HepG2 (cell line): ENCODE measurements around the gene MAP3K21. TPM values are rescaled to one million over a fixed set of nuclear protein-coding genes. Genes with fewer than 3 reads are reported as not detected.

ENCODE experiments used
- ATAC-seq: fragments of 200-7000 bp; cut with Tn5 transposase; 3 replicates; pipeline ENCODE4 v1.9.1; 2020; ENCODE audit warnings: mild to moderate bottlenecking, moderate library complexity
- BruUV-seq: library from RNA; stranded (reverse); fragments of 400-500 nt; replicated peaks from 2 replicates; lab custom pipeline; 2021; lab: Mats Ljungman, UMichigan
- CTCF ChIA-PET: fragments of 300-600 bp; formaldehyde crosslinking; extraction: SDS; loops from one replicate; lab custom pipeline; 2021; ENCODE audit warnings: low total read pairs, inconsistent platforms, low intra/inter-chr PET ratio; lab: Yijun Ruan, JAX
- POLR2A ChIA-PET: fragments of 350-600 bp; sonication (Branson Sonifier 250); formaldehyde crosslinking; loops from one replicate; lab custom pipeline; 2020; ENCODE audit warnings: antibody characterized with exemption, inconsistent platforms; lab: Yijun Ruan, JAX
- DNase-seq: peaks from one replicate; pipeline ENCODE4 v3.0.0-alpha.2; 2015; ENCODE audit warnings: low spot score
- FAIRE-seq: peaks from 3 replicates; lab custom pipeline; 2011; peaks lifted over from hg19 to GRCh38; lab: Jason Lieb, UNC
- H2AFZ ChIP-seq: one replicate; pipeline ENCODE4 v1.6.1; 2011; ENCODE audit warnings: low read length, inconsistent platforms
- H3K27ac ChIP-seq: fragments of 300-600 bp; 3 replicates; pipeline ENCODE4 v1.8.0; 2011; ENCODE audit warnings: mixed run types, mild to moderate bottlenecking, mixed read lengths, low read length, inconsistent platforms; ENCODE audit not compliant: insufficient read depth; ENCODE audit errors: extremely low read length
- H3K27me3 ChIP-seq, 2 experiments: fragments of 200-600 bp in 1 of 2; 2 replicates in 1 of 2; 3 replicates in 1 of 2; pipeline versions ENCODE4 v1.6.0 to v1.8.0; 2011; ENCODE audit warnings: low read length in 2 of 2, mild to moderate bottlenecking in 2 of 2, moderate library complexity in 2 of 2, inconsistent platforms in 1 of 2; ENCODE audit not compliant: insufficient read depth in 2 of 2, control insufficient read depth in 1 of 2
- H3K36me3 ChIP-seq, 2 experiments: fragments of 200-600 bp in 1 of 2; replicated peaks in 1 of 2; 2 replicates in 1 of 2; 3 replicates in 1 of 2; pipeline versions ENCODE4 v1.5.1 to v1.8.0; 2011; ENCODE audit warnings: low read length in 2 of 2, inconsistent platforms in 1 of 2; ENCODE audit not compliant: insufficient read depth in 2 of 2, control insufficient read depth in 1 of 2
- H3K4me1 ChIP-seq: 2 replicates; pipeline ENCODE4 v1.5.1; 2012; ENCODE audit warnings: low read length, inconsistent platforms; ENCODE audit not compliant: insufficient read depth
- H3K4me2 ChIP-seq: 2 replicates; pipeline ENCODE4 v1.6.0; 2011; ENCODE audit warnings: low read depth, low read length, inconsistent platforms
- H3K4me3 ChIP-seq, 3 experiments: fragments of 200-600 bp in 1 of 3; sonication (generic), shearing (Covaris generic) in 1 of 3; replicated peaks in 1 of 3; 2 replicates each; pipeline ENCODE4 v1.5.1; 2011 to 2016; ENCODE audit warnings: low read length in 3 of 3, inconsistent platforms in 2 of 3, low read depth in 2 of 3, mild to moderate bottlenecking in 2 of 3, control low read depth in 1 of 3, mixed read lengths in 1 of 3; ENCODE audit not compliant: insufficient read depth in 1 of 3
- H3K79me2 ChIP-seq: one replicate; pipeline ENCODE4 v1.6.1; 2011; ENCODE audit warnings: low read length, inconsistent platforms; ENCODE audit not compliant: insufficient read depth
- H3K9ac ChIP-seq: 2 replicates; pipeline ENCODE4 v1.6.0; 2011; ENCODE audit warnings: mild to moderate bottlenecking, low read depth, low read length, inconsistent platforms; ENCODE audit not compliant: insufficient read depth
- H3K9me3 ChIP-seq: 2 replicates; pipeline ENCODE4 v1.5.1; 2012; ENCODE audit warnings: mild to moderate bottlenecking, low read length
- H4K20me1 ChIP-seq: 2 replicates; pipeline ENCODE4 v1.6.0; 2011; ENCODE audit warnings: inconsistent platforms, mild to moderate bottlenecking, low read length, moderate library complexity; ENCODE audit not compliant: insufficient read depth
- HMG20A ChIP-seq: IDR thresholded peaks from 2 replicates; pipeline ENCODE4 v1.6.1; 2016; ENCODE audit warnings: borderline replicate concordance
- KAT7 ChIP-seq: IDR thresholded peaks from 2 replicates; pipeline ENCODE4 v1.6.1; 2018; ENCODE audit warnings: borderline replicate concordance, missing compliant biosample characterization
- KDM6A ChIP-seq: IDR thresholded peaks from 2 replicates; pipeline ENCODE4 v1.6.1; 2016; ENCODE audit warnings: low read depth
- MLXIP ChIP-seq: sonication (generic); formaldehyde crosslinking; IDR thresholded peaks from 2 replicates; pipeline ENCODE4 v1.9.0; 2021; ENCODE audit warnings: missing genetic modification reagents, borderline replicate concordance
- REXO4 ChIP-seq: sonication (generic); formaldehyde crosslinking; IDR thresholded peaks from 2 replicates; pipeline ENCODE4 v1.8.0; 2022; ENCODE audit warnings: missing genetic modification reagents, mild to moderate bottlenecking, borderline replicate concordance
- RFXANK ChIP-seq: IDR thresholded peaks from 2 replicates; pipeline ENCODE4 v1.6.1; 2016
- SNAPC2 ChIP-seq: sonication (generic); formaldehyde crosslinking; IDR thresholded peaks from 2 replicates; pipeline ENCODE4 v1.8.1; 2022; ENCODE audit warnings: mild to moderate bottlenecking, missing genetic modification reagents
- TBX2 ChIP-seq: sonication (generic); formaldehyde crosslinking; IDR thresholded peaks from 2 replicates; pipeline ENCODE4 v1.5.0; 2020; ENCODE audit warnings: missing genetic modification reagents, mild to moderate bottlenecking, borderline replicate concordance
- ZFP82 ChIP-seq: sonication (generic); formaldehyde crosslinking; IDR thresholded peaks from 2 replicates; pipeline ENCODE4 v1.5.1; 2020; ENCODE audit warnings: mild to moderate bottlenecking, missing genetic modification reagents, borderline replicate concordance
- ZHX2 ChIP-seq, 2 experiments: sonication (generic) in 1 of 2; formaldehyde crosslinking in 1 of 2; IDR thresholded peaks; 2 replicates each; pipeline versions ENCODE4 v1.6.1 to v1.9.0; 2014 to 2022; ENCODE audit warnings: antibody characterized with exemption in 1 of 2, borderline replicate concordance in 1 of 2, inconsistent platforms in 1 of 2, low read depth in 1 of 2, missing genetic modification reagents in 1 of 2
- ZNF232 ChIP-seq: sonication (generic); formaldehyde crosslinking; IDR thresholded peaks from 2 replicates; pipeline ENCODE4 v1.4.0; 2020; ENCODE audit warnings: missing genetic modification reagents, borderline replicate concordance
- ZNF331 ChIP-seq: sonication (generic); formaldehyde crosslinking; IDR thresholded peaks from 2 replicates; pipeline ENCODE4 v1.4.0; 2020; ENCODE audit warnings: missing genetic modification reagents
- ZNF589 ChIP-seq: sonication (generic); formaldehyde crosslinking; conservative IDR thresholded peaks from 2 replicates; pipeline ENCODE4 v1.8.0; 2022; ENCODE audit warnings: mild to moderate bottlenecking, moderate library complexity, missing genetic modification reagents
- ZSCAN29 ChIP-seq: sonication (generic); formaldehyde crosslinking; conservative IDR thresholded peaks from 2 replicates; pipeline ENCODE4 v1.4.0; 2020; ENCODE audit warnings: mild to moderate bottlenecking, missing genetic modification reagents
- WGBS: methylation state at CpG from one replicate; pipeline ENCODE4 v1.1.6; 2017; ENCODE audit warnings: low lambda C conversion rate; 5-methylcytosine and 5-hydroxymethylcytosine counted together
- in situ Hi-C: cut with HindIII; loops from 2 replicates; pipeline ENCODE4 v1.10.0; 2017; ENCODE audit warnings: low pct_unique_long_range_greater_than_20kb; ENCODE audit not compliant: extremely low pct_ligation_motif_present
- intact Hi-C: fragments of 100-400 bp; cut with micrococcal nuclease; formaldehyde crosslinking; loops from one replicate; pipeline ENCODE4 v1.10.0; 2022; ENCODE audit not compliant: unreplicated experiment
- polyA plus RNA-seq, 8 experiments: library from polyadenylated mRNA; depleted of rRNA in 3 of 8; stranded (reverse) in 7 of 8; unstranded in 1 of 8; fragments of >200 nt; fragmentation: Illumina TruSeq in 4 of 8; extraction: Trizol in 4 of 8; gene quantifications; 2 replicates each; pipeline versions ENCODE4 v1.2.1 to v1.2.3, GENCODE V29; 2011 to 2016; ENCODE audit warnings: low read depth in 4 of 8, missing spikeins in 1 of 8, mixed read lengths in 1 of 8; ENCODE audit not compliant: insufficient read depth in 1 of 8
- total RNA-seq, 5 experiments: library from RNA; depleted of rRNA; stranded (reverse); fragments of >200 nt; fragmentation: Illumina TruSeq; extraction: Trizol; gene quantifications; 2 replicates each; pipeline ENCODE4 v1.2.3, GENCODE V29; 2016; ENCODE audit warnings: low read depth in 1 of 5
- TF ChIP-seq, protein P1 (sequence below): sonication (generic); formaldehyde crosslinking; IDR thresholded peaks from 2 replicates; pipeline ENCODE4 v1.8.0; 2022; ENCODE audit warnings: missing genetic modification reagents, mild to moderate bottlenecking, borderline replicate concordance

MAP3K21 gene
- total and polyA plus RNA-seq, 2 of the 13 experiments (the other 11 are each of a cell fraction or from before 2014, with no cell fraction given), result not detected

GRCh38 chr1:233315718-233316301, 11.7 kb upstream of the MAP3K21 start:
- no peak overlapping the region for H3K27ac ChIP-seq
- no peaks in the 10 kb centered on the region for H3K27me3 ChIP-seq
- no peaks in the 10 kb centered on the region for H4K20me1 ChIP-seq
- DNase-seq (no peak), ATAC-seq (no peak), FAIRE-seq (no peak)
- no peaks in the 10 kb centered on the region for H3K79me2 ChIP-seq
- no peak overlapping the region for H3K4me3 ChIP-seq
- CTCF ChIA-PET, result no interaction called here
- H2AFZ ChIP-seq, result no peak overlapping the region
- H3K9me3 ChIP-seq, result no peaks in the 10 kb centered on the region
- no TSS peak for BruUV-seq
- H3K36me3 ChIP-seq, result no peaks in the 10 kb centered on the region
- in situ Hi-C loops, result no loop called here
- POLR2A ChIA-PET, result no interaction called here
- intact Hi-C loops, result no loop called here
- H3K4me2 ChIP-seq, result no peak overlapping the region
- 6% methylated on average over 1 of the region's 1 CpG for WGBS
- no peak overlapping the region for H3K9ac ChIP-seq
- no peaks in the 10 kb centered on the region for H3K4me1 ChIP-seq
- TF ChIP-seq KAT7 (CRISPR knock-in tag) (no peak), REXO4 (CRISPR knock-in tag) (no peak), ZSCAN29 (no peak), SNAPC2 (no peak), ZHX2 (IDR thresholded peaks at IDR 0.05; ENCODE audit: low read depth) (no peak), ZHX2 (CRISPR knock-in tag; IDR thresholded peaks at IDR 0.05; ENCODE audit: borderline replicate concordance) (no peak), ZNF331 (CRISPR knock-in tag) (no peak), ZFP82 (CRISPR knock-in tag) (no peak), HMG20A (no peak), TBX2 (CRISPR knock-in tag) (no peak), ZNF232 (CRISPR knock-in tag) (no peak), RFXANK (no peak), KDM6A (CRISPR knock-in tag) (no peak), MLXIP (no peak), ZNF589 (CRISPR knock-in tag) (no peak)
- TF ChIP-seq, protein P1, sequence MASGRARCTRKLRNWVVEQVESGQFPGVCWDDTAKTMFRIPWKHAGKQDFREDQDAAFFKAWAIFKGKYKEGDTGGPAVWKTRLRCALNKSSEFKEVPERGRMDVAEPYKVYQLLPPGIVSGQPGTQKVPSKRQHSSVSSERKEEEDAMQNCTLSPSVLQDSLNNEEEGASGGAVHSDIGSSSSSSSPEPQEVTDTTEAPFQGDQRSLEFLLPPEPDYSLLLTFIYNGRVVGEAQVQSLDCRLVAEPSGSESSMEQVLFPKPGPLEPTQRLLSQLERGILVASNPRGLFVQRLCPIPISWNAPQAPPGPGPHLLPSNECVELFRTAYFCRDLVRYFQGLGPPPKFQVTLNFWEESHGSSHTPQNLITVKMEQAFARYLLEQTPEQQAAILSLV (CRISPR knock-in tag), result no peak
